ENCODE measurements around the gene KRT84. TPM values are rescaled to one million over a fixed set of nuclear protein-coding genes. Genes with fewer than 3 reads are reported as not detected.

Gene KRT84
- total RNA-seq: not detected

DNA sequence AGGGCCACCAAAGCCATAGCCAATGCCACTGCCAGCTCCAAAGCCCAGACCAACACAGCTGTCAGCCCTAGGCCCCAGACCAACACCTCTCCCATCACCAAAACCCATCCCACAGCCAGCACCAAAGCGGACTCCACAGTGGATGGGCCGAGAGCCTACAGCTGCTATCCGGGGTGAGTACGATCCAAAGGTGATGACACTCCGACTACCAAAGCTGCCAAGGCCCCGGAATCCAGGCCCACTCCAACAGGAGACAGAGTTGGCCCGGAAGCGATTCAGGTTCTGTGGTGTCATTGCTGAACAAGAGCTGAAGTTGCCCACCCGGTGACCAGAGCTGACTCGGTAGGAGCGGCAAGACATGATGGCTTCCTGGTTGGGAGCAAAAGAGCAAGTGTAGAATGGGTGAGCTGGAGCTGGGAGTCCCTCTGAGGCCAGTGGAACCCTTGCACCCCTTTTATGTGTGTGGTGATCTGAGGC, at the start of gene KRT84:
Gene KRT84, minus strand, starts transcription at position 427 of the 477 bp plus-strand sequence. Its CDS starts 67 bp downstream, at position 360.

GRCh38 chr12:52434081-52434733, 48.8 kb upstream of the KRT84 start, which contains the start of gene KRT75:
TSS of gene KRT75 (minus strand) at chr12:52434371. CDS start at chr12:52434304, 67 bp downstream.

DNA sequence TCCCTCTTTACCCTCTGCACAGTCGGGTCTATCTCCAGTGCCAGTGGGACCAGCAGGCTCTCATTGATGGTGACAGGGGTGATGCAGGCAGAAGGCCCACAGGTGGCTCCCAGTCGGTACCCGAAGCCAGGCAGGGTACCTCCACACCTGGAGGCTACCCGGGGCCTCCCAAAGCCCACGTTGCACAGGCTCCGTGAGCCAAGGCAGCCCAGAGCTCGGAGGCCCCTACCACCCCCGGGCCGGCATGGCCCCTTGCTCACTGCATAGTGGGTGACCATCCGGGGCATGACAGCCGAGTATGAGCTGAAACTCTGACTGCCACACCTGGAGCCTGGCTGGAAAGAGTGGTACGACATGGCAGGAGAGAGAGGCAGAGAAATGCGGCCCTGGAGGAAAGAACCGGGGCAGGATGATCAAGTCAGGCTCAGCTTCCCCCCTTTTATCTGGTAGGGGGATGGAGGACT, 20.5 kb upstream of the KRT84 start, which contains the start of gene KRT82:
Gene KRT82, minus strand, starts transcription at position 414 of the 464 bp plus-strand sequence. Its CDS starts 58 bp downstream, at position 356.

DNA sequence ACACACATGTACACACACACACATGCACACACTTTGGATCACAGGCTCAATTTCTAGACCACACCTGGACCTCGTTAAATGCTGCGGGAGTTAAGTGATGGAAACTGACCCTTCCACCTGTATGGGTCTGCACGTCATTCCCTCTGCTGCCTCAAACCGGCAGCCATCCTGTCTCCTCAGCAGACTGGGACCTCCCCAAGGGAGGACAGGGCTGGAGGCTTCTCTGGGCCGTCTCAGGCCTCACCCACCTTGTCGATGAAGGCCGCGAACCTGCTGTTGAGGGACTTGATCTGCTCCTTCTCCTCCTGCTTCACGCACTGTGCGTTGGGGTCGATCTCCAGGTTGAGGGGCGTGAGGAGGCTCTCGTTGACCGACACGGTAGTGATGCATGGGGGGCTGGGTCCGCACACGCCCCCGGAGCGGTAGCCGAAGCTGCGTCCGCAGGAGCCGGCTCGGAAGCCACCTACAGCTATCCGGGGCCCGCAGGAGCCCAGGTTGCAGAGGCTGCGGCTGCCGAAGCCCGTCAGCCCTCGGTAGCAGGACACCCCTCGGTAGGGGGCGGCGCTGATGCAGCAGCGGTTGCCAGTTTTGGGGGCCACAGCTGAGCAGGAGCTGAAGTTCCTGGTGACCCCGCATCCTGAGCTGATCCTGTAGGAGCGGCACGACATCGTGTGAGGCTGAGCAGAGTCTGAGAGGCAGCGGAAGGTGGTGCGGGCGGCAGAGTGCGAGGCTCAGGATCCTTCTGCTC, 18.5 kb downstream of the KRT84 start, which contains the start of gene KRT85:
Gene KRT85, minus strand, starts transcription at position 744 of the 748 bp plus-strand sequence. Its CDS starts 76 bp downstream, at position 668.

Other genes starting within 250 kb of the KRT84 start
- 0.70 TPM for gene KRT80, start 193.6 kb downstream of the KRT84 start, total RNA-seq
- 43.1 TPM for gene KRT7, start 152.4 kb downstream of the KRT84 start, total RNA-seq
- gene KRT86, start 111.0 kb downstream of the KRT84 start, total RNA-seq: not detected
- gene KRT81, start 94.1 kb downstream of the KRT84 start, total RNA-seq: not detected
- not detected for gene KRT83, start 64.3 kb downstream of the KRT84 start, total RNA-seq
- gene KRT85, start 18.2 kb downstream of the KRT84 start, total RNA-seq: not detected
- not detected for gene KRT82, start 20.7 kb upstream of the KRT84 start, total RNA-seq
- not detected for gene KRT75, start 48.7 kb upstream of the KRT84 start, total RNA-seq
- not detected for gene KRT6B, start 66.5 kb upstream of the KRT84 start, total RNA-seq
- not detected for gene KRT6C, start 88.2 kb upstream of the KRT84 start, total RNA-seq
- not detected for gene KRT6A, start 107.6 kb upstream of the KRT84 start, total RNA-seq
- 2.6 TPM for gene KRT5, start 134.7 kb upstream of the KRT84 start, total RNA-seq
- gene KRT71, start 167.5 kb upstream of the KRT84 start, total RNA-seq: 0.29 TPM
- gene KRT74, start 188.2 kb upstream of the KRT84 start, total RNA-seq: not detected
- gene KRT72, start 215.8 kb upstream of the KRT84 start, total RNA-seq: not detected
- not detected for gene KRT73, start 232.9 kb upstream of the KRT84 start, total RNA-seq

All from metanephros (tissue), 1 donor.